AG09319 (cell line): ENCODE data around the gene PLXNB2.

Experiments used
- DNase-seq: peaks from one replicate; pipeline ENCODE4 v3.0.0-alpha.2; 2010; ENCODE audit warnings: low read depth; ENCODE audit errors: extremely low read depth
- TF ChIP-seq, protein P1 (sequence below): IDR thresholded peaks from 2 replicates; pipeline ENCODE4 v1.5.1; 2011; ENCODE audit warnings: low read depth, mild to moderate bottlenecking, inconsistent platforms, low read length, moderate library complexity

Gene PLXNB2

DNA sequence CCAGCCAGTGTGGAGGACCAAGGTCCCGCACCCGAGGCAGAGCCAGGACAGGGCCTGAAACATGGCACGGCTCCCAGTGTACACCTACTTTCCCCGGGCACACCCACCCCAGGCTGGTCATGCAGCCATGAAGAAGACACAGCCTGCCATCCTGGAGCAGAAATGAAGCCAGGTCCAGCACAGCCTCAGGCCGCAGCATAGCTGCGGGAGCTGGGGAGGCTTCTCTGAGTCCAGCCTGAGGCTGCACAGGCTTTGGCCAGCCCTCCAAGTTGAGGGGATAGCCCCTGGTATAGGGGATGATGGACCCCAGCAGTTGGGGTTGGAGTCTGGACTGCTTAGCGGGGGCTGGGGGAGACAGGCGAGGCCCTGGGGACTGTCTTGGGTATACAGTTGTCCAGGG is 53.5 kb downstream of the PLXNB2 start:
- no peak for DNase-seq
- TF ChIP-seq, protein P1, sequence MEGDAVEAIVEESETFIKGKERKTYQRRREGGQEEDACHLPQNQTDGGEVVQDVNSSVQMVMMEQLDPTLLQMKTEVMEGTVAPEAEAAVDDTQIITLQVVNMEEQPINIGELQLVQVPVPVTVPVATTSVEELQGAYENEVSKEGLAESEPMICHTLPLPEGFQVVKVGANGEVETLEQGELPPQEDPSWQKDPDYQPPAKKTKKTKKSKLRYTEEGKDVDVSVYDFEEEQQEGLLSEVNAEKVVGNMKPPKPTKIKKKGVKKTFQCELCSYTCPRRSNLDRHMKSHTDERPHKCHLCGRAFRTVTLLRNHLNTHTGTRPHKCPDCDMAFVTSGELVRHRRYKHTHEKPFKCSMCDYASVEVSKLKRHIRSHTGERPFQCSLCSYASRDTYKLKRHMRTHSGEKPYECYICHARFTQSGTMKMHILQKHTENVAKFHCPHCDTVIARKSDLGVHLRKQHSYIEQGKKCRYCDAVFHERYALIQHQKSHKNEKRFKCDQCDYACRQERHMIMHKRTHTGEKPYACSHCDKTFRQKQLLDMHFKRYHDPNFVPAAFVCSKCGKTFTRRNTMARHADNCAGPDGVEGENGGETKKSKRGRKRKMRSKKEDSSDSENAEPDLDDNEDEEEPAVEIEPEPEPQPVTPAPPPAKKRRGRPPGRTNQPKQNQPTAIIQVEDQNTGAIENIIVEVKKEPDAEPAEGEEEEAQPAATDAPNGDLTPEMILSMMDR = no peak

DNA sequence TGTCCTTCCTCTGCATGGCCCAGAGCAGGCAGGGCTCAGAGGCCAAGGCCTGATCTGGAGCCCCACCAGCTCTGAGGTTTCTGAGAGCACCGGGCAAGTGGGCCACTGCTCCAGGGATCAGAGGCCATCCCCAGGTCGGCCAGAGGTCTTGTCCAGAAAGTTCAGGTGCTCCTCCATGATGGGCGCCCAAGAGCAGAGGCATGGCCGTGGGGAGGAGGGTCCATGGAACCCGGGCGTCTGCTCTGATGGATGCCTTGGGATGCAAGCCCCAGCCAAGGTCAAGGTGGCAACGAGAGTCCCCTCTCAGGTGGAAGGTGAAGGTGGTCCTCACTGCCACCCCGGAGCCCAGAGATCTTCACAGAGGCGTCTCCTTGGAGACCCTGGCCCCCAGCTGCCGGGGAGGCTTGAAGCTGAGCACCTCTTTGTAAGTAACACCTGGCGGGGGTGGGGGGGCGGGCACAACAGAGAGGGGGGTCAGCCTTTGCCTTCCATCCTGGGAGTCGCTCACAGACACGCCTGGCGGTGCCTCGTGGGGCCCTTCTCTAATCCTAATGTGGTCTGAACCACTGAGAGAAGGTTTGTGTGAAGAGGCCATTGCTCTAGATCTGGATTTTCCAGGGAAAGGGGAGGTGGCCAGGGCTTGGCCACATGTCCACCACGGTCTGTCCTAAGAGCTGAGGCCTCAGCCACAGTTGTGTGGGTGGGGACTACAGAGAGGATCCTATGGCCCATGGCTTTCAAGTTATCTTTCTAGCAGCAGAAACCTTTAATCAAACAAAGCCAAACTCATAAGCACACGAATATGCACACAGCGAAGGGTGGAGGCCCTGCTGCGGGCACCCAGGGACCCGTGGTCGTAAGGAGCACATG is 54.2 kb downstream of the PLXNB2 start:
- no peak for DNase-seq
- TF ChIP-seq, protein P1 = no peak

DNA sequence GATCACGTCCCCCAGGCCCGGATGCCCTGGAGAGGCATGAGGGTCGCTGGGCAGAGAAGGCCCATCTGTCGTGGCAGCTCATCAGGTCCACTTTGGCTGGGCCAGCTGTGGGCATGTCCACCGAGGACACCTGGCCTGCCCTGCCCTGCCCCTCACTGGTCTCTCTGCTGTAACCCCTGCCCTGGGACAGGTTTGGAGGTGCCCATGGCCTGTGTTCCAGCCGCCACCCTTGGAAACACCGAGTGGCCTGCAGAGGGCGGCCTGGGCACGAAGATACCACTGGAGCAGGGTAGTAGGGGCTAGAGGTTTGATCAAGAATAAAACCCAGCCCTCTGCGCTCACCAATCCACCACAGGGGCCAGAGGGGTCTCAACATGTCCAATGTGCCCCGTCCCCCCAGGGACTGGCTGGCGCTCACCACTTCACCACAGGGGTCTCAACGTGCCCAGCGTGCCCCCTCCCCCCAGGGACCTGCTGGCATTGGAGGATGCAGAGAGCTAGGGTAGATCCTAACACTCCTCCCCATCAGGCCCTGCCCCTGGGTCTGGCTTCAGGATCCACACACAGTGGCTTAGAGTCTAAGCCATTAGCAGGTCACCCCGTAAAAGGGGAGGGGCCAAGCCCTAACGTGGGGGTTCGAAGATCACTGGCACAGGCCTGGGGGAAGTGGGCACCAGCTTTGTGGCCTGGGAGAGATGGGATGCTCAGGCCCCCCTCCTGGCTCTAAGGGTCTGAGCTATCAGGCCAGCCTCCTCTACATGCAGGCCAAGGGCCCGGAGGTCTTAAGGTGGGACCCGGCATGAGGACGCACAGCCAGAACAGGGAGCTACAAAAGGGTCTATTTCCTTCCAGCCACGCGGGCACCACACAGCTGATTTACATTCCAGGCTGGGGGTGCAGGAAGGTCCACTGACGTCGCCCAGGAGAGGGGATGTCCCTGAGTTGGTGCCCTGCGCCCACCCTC is 55.1 kb downstream of the PLXNB2 start:
- TF ChIP-seq, protein P1 = peak; percentile 75
- no peak for DNase-seq

DNA sequence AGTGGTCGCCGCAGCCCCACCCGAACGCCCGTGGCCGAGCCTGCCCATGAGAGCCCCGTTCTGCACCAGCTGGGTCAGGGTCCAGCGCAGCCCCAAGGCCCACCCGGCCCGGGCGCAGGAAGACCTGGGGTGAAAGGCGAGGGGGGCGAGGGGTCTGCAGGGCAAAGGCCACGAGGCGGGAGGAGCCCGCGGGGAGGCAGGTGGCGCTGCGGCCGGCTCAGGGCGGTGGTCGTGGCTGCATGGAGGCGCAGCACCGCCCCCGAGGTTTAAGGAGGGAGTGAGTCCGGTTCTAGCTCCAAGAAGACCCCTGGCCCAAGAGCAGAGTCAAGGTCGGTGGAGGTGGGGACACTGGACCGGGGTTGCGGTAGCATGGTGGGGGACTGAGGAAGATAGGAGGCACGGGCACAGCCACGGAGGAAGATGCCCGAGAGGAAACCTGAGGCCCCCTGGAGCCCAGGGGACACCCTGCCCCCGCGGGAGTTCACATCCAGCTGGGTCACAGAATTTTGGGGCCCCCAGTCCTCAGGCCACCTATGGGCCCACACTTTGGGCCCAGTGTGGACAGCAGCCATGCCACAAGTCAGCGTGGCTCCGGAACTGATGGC is 55.9 kb downstream of the PLXNB2 start:
- DNase-seq = no peak
- TF ChIP-seq, protein P1 = no peak

DNA sequence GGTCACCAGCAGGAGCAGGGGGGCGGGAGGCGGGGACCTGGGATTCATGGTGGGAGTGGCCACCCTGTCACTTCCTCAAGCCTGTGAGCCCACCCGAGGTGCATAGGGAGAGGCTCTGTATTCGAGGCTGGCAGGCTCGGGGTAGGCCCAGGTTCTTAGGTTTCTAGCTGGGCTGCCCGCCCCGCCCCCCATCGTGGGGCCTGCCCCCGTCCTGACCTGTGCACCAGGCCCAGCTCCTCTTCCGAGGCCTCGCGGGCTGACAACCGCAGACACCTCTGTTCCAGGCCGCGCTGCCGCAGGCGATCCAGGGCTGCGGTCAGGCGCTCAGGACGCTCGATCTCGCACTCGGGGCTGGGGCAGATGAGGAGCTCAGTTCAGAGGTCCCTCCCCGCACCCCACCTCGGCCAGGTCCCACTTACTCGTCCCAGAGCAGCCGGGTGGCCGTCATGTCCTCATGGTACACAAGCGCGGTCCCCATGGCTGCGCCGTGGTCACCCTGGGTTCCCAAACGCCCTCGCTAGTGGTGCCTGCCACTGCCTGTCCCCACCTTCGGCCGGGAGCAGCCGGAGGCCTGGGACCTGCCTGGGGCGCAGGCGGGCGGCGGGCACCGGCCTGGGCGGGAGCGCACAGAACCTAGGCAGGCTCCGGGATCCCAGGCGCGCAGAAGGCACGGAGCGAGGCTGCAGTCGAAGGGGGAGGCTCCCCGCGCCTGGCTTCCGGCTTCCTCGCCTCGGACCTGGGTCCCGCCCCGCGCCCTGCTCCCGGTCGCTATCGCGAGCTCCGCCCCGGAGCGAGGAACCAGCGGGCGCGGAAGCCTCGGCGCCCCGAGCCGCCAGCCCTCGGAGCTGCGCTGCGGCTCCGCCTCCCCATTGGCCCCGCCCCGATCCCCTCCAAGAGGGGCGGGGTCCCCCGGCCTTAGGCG is 56.6 kb downstream of the PLXNB2 start, which contains the start of gene HDAC10:
HDAC10 (minus strand) TSS at position 711 of the 922 bp plus-strand sequence; CDS start at position 478, 233 bp downstream.
- TF ChIP-seq, protein P1 = no peak

DNA sequence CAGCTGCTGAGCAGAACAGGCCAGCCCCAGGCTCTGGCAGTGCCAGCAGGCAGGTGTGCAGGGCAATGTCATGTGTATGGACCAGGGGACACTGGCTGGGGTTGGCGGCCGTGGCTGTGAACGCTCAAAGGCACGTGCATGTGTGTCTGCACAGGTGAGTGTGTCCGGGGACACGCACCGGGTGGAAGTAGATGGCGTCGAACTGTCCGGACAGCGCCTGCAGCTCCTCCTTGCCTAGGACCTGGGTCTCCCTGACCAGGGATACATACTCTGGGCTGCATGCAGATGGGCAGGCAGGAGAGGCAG is 57.2 kb downstream of the PLXNB2 start:
- no peak for DNase-seq
- TF ChIP-seq, protein P1 = no peak

More for the DNA sequence above, 56.6 kb downstream of the PLXNB2 start, which contains the start of gene HDAC10:
- DNase-seq = no peak
